ENCODE data around the gene CRK.
"Not testable (repeated sequence)": the region's sequence is repeated elsewhere in the genome, so short reads cannot be mapped to it uniquely, and the experiment has no call there.

DNA sequence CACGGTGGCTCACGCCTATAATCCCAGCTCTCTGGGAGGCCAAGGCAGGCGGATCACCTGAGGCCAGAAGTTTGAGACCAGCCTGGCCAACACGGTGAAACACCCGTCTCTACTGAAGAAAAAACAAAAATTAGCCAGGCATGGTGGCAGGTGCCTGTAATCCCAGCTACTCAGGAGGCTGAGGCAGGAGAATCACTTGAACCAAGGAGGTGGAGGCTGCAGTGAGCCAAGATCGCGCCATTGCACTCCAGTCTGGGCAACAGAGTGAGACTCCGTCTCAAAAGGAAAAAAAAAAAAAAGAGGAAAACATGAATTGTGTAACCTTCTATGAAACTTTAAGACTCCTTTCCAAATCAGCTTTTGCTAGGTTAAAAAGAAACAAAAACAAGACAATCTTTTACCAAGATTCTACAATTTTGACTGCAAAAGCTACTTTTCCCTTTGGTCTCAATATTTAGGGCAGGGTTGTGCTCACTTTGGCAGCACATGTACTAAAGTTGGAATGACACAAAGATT is 69.3 kb downstream of the CRK start:
- TF ChIP-seq, protein P1, sequence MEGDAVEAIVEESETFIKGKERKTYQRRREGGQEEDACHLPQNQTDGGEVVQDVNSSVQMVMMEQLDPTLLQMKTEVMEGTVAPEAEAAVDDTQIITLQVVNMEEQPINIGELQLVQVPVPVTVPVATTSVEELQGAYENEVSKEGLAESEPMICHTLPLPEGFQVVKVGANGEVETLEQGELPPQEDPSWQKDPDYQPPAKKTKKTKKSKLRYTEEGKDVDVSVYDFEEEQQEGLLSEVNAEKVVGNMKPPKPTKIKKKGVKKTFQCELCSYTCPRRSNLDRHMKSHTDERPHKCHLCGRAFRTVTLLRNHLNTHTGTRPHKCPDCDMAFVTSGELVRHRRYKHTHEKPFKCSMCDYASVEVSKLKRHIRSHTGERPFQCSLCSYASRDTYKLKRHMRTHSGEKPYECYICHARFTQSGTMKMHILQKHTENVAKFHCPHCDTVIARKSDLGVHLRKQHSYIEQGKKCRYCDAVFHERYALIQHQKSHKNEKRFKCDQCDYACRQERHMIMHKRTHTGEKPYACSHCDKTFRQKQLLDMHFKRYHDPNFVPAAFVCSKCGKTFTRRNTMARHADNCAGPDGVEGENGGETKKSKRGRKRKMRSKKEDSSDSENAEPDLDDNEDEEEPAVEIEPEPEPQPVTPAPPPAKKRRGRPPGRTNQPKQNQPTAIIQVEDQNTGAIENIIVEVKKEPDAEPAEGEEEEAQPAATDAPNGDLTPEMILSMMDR (conservative IDR thresholded peaks at IDR 0.05; ENCODE audit: low read length) = not testable (repeated sequence)
- TF ChIP-seq EZH2phosphoT487 (IDR thresholded peaks at IDR 0.05; ENCODE audit: borderline replicate concordance) = not testable (repeated sequence)

Measured in Loucy (cell line).